Nephron (organoid): ENCODE results near the gene LACRT.

ENCODE experiments used
- H3K27ac Mint-ChIP-seq, 3 experiments: 2 replicates each; pipeline ENCODE4 v1.8.0; 2020; ENCODE audit warnings: mixed read lengths in 3 of 3, mild to moderate bottlenecking in 2 of 3, moderate library complexity in 1 of 3
- H3K27me3 Mint-ChIP-seq: 2 replicates; pipeline ENCODE4 v1.8.0; 2021; ENCODE audit warnings: low read depth, mild to moderate bottlenecking, moderate library complexity, mixed read lengths
- H3K36me3 Mint-ChIP-seq: 2 replicates; pipeline ENCODE4 v1.8.0; 2020; ENCODE audit warnings: low read depth, mixed read lengths
- H3K4me1 Mint-ChIP-seq: 2 replicates; pipeline ENCODE4 v1.8.0; 2020; ENCODE audit warnings: mixed read lengths
- H3K4me3 Mint-ChIP-seq, 3 experiments: 2 replicates each; pipeline ENCODE4 v1.8.0; 2020; ENCODE audit warnings: mild to moderate bottlenecking in 3 of 3, mixed read lengths in 3 of 3, moderate library complexity in 2 of 3
- H3K9me3 Mint-ChIP-seq: 2 replicates; pipeline ENCODE4 v1.8.0; 2020; ENCODE audit warnings: mixed read lengths
- TF ChIP-seq, protein P1 (sequence below), 3 experiments: fragments of 200-600 bp; sonication (generic); IDR thresholded peaks; one replicate each; pipeline ENCODE4 v1.5.0; 2021; ENCODE audit warnings: antibody characterized with exemption in 3 of 3; ENCODE audit not compliant: unreplicated experiment in 3 of 3

The LACRT gene

DNA sequence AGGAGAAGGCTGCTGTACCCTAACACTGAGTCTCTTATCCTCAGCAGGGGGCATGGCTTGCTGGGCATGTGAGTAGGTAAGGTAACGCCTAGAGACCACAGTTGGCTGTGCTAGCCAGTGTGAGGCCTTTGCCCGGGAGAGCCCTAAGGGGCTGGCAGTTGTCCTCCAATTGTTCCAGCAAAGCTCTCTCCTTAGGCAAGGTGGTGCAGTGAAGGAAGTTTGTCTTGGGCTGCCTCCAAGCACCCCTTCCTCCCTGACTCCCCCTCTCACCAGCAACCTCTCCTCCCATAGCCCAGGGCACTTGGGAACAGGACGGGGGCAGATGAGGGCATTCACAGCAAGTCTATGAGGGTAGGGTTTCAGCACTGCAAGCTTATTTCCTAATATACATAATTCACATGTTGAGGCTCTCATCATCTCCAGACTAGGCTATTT is 23.0 kb downstream of the LACRT start:
- Mint-ChIP-seq H3K27me3 (peaks cover 23% of the 10 kb centered on the region), H3K27ac (no peak overlapping the region), H3K9me3 (no peaks in the 10 kb centered on the region), H3K4me1 (no peaks in the 10 kb centered on the region), H3K4me3 (no peak overlapping the region), H3K36me3 (no peaks in the 10 kb centered on the region)
- TF ChIP-seq, protein P1, sequence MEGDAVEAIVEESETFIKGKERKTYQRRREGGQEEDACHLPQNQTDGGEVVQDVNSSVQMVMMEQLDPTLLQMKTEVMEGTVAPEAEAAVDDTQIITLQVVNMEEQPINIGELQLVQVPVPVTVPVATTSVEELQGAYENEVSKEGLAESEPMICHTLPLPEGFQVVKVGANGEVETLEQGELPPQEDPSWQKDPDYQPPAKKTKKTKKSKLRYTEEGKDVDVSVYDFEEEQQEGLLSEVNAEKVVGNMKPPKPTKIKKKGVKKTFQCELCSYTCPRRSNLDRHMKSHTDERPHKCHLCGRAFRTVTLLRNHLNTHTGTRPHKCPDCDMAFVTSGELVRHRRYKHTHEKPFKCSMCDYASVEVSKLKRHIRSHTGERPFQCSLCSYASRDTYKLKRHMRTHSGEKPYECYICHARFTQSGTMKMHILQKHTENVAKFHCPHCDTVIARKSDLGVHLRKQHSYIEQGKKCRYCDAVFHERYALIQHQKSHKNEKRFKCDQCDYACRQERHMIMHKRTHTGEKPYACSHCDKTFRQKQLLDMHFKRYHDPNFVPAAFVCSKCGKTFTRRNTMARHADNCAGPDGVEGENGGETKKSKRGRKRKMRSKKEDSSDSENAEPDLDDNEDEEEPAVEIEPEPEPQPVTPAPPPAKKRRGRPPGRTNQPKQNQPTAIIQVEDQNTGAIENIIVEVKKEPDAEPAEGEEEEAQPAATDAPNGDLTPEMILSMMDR (IDR thresholded peaks at IDR 0.05; ENCODE audit: unreplicated experiment in 3 of 3), result no peak

DNA sequence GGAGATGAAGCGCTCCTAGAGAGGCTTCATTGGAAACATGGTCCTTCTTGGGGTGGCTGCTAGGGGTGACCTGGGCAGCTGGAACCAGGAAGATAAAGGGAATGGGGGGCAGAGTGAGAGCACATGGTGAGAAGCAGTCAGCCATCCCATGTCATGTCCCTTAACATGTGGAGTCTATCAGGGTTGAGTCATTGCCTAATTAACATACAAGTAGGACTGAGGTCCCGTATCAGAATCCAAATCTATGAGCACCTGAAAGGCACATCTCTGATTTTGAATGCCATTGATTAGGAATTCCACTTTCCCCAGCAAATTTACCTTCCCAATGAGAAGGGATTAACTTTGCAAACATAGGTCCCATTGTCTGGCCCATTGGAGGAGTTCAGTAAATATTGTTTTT is 25.9 kb downstream of the LACRT start:
- no peak overlapping the region for H3K27ac Mint-ChIP-seq
- H3K36me3 Mint-ChIP-seq, result no peaks in the 10 kb centered on the region
- no peaks in the 10 kb centered on the region for H3K4me1 Mint-ChIP-seq
- TF ChIP-seq, protein P1 (IDR thresholded peaks at IDR 0.05; ENCODE audit: unreplicated experiment in 3 of 3), result no peak
- H3K27me3 Mint-ChIP-seq, result peaks cover 16% of the 10 kb centered on the region
- H3K9me3 Mint-ChIP-seq, result no peaks in the 10 kb centered on the region
- no peak overlapping the region for H3K4me3 Mint-ChIP-seq

DNA sequence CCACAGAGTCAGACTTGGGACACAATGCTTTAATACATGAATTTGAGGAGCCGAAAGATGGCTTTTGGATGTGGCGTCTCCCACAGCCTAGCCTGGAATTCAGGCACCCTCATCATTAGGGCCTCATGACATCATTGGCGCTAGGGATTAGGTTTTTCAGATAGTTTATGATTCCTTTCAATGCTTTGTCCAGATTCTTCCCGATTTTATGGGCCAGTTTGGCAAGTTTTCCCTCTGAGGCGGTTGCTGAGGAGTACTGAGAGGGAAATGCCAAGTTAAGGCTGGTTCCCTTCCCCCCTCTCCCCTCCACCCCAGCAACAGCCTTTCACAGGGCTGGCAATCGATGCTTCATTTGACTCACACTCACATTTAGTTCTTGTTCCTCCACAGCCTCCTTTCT is 26.5 kb downstream of the LACRT start:
- no peak overlapping the region for H3K27ac Mint-ChIP-seq
- peaks cover 16% of the 10 kb centered on the region for H3K27me3 Mint-ChIP-seq
- TF ChIP-seq, protein P1 (IDR thresholded peaks at IDR 0.05; ENCODE audit: unreplicated experiment in 3 of 3), result no peak
- H3K4me3 Mint-ChIP-seq, result no peak overlapping the region
- H3K36me3 Mint-ChIP-seq, result no peaks in the 10 kb centered on the region
- H3K4me1 Mint-ChIP-seq, result no peaks in the 10 kb centered on the region
- H3K9me3 Mint-ChIP-seq, result no peaks in the 10 kb centered on the region

DNA sequence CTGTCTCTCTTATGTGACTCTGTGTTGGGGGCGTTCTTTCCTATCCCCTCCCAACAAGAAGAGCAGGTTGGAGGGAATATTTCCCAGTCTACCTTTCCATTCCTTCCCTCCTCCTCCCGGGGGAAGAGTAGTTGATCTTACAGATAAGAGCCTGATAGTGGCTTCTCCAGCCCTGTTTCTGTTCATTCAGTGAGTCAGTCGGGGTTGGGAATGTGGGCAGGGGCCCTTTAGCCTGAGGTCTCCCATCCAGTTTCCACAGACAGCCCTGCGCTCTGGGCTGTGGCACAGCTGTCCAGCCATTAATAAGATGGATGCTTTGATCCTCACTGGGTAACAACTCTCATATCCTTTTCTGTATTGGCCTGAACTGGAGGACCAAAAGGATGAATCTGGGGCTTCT is 28.1 kb downstream of the LACRT start:
- Mint-ChIP-seq H3K27ac (no peak overlapping the region), H3K36me3 (no peaks in the 10 kb centered on the region), H3K27me3 (peaks cover 8% of the 10 kb centered on the region), H3K4me3 (no peak overlapping the region), H3K9me3 (no peaks in the 10 kb centered on the region), H3K4me1 (no peaks in the 10 kb centered on the region)
- TF ChIP-seq, protein P1 (IDR thresholded peaks at IDR 0.05; ENCODE audit: unreplicated experiment in 3 of 3), result no peak

DNA sequence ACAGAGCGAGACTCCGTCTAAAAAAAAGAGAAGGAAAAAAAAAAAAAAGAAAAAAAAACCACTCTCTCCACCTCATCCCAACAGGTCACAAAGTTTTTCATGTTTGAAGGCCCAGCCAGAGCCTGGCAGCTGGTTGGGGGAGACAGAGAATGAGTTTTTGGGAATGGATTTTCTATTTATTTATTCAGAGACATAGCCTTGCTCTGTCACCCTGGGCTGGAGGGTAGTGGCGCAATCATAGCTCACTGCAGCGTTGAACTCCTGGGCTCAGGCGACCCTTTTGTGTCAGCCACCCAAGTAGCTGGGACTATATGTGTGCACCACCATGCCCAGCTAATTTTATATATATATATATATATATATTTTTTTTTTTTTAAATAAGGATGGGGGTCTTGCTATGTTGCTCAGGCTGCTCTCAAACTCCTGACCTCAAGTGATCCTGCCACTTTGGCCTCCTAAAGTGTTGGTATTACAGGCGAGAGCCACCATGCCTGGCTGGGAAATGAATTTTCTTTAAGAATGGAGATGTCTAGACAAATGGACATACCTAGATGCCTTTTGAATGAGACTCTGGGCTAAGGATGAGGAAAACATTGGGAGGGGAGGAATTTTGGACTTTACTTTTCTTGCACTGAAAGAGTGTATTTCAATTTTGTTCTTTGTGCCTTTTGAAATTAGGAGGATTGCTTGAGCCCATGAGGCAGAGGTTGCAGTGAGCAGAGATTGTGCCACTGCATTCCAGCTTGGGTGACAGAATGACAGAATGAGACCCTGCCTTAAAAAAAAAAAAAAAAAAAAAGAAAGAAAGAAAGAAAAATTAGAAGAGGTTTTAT is 29.3 kb downstream of the LACRT start:
- TF ChIP-seq, protein P1 (IDR thresholded peaks at IDR 0.05; ENCODE audit: unreplicated experiment in 3 of 3), result no peak
- H3K27me3 Mint-ChIP-seq, result peaks cover 8% of the 10 kb centered on the region
- H3K4me1 Mint-ChIP-seq, result no peaks in the 10 kb centered on the region
- no peaks in the 10 kb centered on the region for H3K36me3 Mint-ChIP-seq
- H3K27ac Mint-ChIP-seq, result no peak overlapping the region
- no peak overlapping the region for H3K4me3 Mint-ChIP-seq
- H3K9me3 Mint-ChIP-seq, result no peaks in the 10 kb centered on the region

DNA sequence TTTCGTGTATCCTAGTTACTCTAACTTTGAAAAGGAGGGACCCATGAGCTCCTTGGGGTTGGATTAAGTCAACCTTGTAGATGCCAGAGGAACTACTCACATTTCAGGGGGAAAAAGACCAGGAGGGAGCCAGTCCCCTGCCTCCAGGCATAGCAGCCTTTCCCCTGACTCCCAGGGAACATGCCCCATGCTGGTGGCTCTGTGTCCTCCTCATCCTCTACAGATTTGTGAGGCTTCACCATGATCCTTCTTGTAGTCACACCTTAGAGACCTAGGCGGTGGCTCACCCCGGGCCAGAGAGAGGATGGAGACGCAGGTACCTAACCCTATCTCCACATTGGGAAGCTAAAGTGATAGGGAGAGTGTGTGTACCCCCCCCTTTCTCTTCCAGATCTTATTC is 30.3 kb downstream of the LACRT start:
- Mint-ChIP-seq H3K27ac (no peak overlapping the region), H3K36me3 (no peaks in the 10 kb centered on the region), H3K4me1 (no peaks in the 10 kb centered on the region), H3K4me3 (no peak overlapping the region), H3K27me3 (peaks cover 8% of the 10 kb centered on the region), H3K9me3 (no peaks in the 10 kb centered on the region)
- TF ChIP-seq, protein P1 (IDR thresholded peaks at IDR 0.05; ENCODE audit: unreplicated experiment in 3 of 3), result no peak
